Peyer's patch (tissue), 4 donors: ENCODE data around the gene ABCA13.

Experiments
- POLR2A ChIP-seq, 2 donors: fragments of 450-650 bp; IDR thresholded peaks; one replicate each; pipeline ENCODE4 v1.5.1; 2017; ENCODE audit warnings: antibody characterized with exemption in 2 of 2, mild to moderate bottlenecking in 2 of 2, moderate library complexity in 2 of 2
- TF ChIP-seq, protein P1 (sequence below), 6 experiments: fragments of 450-650 bp in 4 of 6; fragments of 200-600 bp in 2 of 6; sonication (generic) in 1 of 6; IDR thresholded peaks; one replicate each; pipeline ENCODE4 v1.5.1; 2017 to 2019; ENCODE audit warnings: antibody characterized with exemption in 6 of 6, mild to moderate bottlenecking in 3 of 6, moderate library complexity in 1 of 6

DNA sequence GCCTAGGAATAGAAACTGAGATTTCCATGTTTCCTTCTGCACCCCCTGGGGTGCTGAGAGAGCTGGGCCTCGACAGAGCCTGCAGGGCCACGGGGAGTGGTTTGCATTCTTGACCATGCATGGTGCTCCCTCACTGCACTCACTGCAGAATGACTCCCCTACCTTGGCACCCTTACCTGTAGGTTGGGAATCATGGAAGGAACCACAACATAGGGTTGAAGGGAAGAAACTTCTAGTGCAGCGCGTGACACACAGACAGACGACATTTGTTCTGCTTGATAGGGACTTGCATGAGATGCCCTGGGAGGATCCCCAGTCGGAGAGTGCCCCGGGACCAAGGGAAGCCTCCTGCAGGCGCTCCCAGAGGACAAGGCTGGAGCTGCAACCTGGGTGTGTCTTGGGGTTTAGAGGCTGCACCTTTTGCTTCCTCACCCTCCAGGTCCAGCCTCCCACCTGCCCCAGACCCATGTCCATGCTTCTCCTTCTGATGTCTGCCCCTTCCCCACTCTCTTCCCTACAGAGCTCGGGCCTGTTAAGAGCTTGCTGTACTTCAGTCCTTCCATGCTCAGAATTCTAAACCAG, 245.2 kb downstream of the ABCA13 start:
- TF ChIP-seq, protein P1, sequence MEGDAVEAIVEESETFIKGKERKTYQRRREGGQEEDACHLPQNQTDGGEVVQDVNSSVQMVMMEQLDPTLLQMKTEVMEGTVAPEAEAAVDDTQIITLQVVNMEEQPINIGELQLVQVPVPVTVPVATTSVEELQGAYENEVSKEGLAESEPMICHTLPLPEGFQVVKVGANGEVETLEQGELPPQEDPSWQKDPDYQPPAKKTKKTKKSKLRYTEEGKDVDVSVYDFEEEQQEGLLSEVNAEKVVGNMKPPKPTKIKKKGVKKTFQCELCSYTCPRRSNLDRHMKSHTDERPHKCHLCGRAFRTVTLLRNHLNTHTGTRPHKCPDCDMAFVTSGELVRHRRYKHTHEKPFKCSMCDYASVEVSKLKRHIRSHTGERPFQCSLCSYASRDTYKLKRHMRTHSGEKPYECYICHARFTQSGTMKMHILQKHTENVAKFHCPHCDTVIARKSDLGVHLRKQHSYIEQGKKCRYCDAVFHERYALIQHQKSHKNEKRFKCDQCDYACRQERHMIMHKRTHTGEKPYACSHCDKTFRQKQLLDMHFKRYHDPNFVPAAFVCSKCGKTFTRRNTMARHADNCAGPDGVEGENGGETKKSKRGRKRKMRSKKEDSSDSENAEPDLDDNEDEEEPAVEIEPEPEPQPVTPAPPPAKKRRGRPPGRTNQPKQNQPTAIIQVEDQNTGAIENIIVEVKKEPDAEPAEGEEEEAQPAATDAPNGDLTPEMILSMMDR (IDR thresholded peaks at IDR 0.05) = no peak
- no peak for TF ChIP-seq POLR2A (IDR thresholded peaks at IDR 0.05)
